IPS-18c (cell line): ENCODE measurements around the gene PDE4D.
"Not testable (repeated sequence)": the region's sequence is repeated elsewhere in the genome, so short reads cannot be mapped to it uniquely, and the experiment has no call there.

ENCODE experiments used
- H3K4me3 ChIP-seq: 2 replicates; pipeline ENCODE4 v1.7.0; 2013; ENCODE audit warnings: low read depth, mild to moderate bottlenecking, low read length, moderate library complexity; ENCODE audit not compliant: insufficient read depth
- H3K9me3 ChIP-seq: one replicate; pipeline ENCODE4 v1.6.1; 2013; ENCODE audit warnings: mild to moderate bottlenecking, low read length, moderate library complexity; ENCODE audit not compliant: control insufficient read depth, insufficient read depth

The PDE4D gene

GRCh38 chr5:59766427-59767210, 126.9 kb downstream of the PDE4D start:
- H3K9me3 ChIP-seq, result no peaks in the 10 kb centered on the region
- H3K4me3 ChIP-seq, result no peak overlapping the region

GRCh38 chr5:59765446-59765845, 128.1 kb downstream of the PDE4D start:
- Histone ChIP-seq H3K9me3 (no peaks in the 10 kb centered on the region), H3K4me3 (no peak overlapping the region)

GRCh38 chr5:59764361-59764760, 129.2 kb downstream of the PDE4D start:
- no peaks in the 10 kb centered on the region for H3K9me3 ChIP-seq
- no peak overlapping the region for H3K4me3 ChIP-seq

- Histone ChIP-seq H3K9me3 (no peaks in the 10 kb centered on the region), H3K4me3 (no peak overlapping the region)
Observed at GRCh38 chr5:59763541-59763940, 130.0 kb downstream of the PDE4D start.

GRCh38 chr5:59762232-59762631, 131.3 kb downstream of the PDE4D start:
- H3K4me3 ChIP-seq, H3K9me3 ChIP-seq: not testable (repeated sequence)

- H3K4me3 ChIP-seq, result no peak overlapping the region
- no peaks in the 10 kb centered on the region for H3K9me3 ChIP-seq
Observed at GRCh38 chr5:59760785-59761348, 132.7 kb downstream of the PDE4D start.

- Histone ChIP-seq H3K4me3 (no peak overlapping the region), H3K9me3 (no peaks in the 10 kb centered on the region)
Observed at GRCh38 chr5:59759600-59760351, 133.8 kb downstream of the PDE4D start.

- H3K9me3 ChIP-seq, result no peaks in the 10 kb centered on the region
- H3K4me3 ChIP-seq, result no peak overlapping the region
Observed at GRCh38 chr5:59758566-59758965, 135.0 kb downstream of the PDE4D start.

GRCh38 chr5:59757442-59757841, 136.1 kb downstream of the PDE4D start:
- no peaks in the 10 kb centered on the region for H3K9me3 ChIP-seq
- H3K4me3 ChIP-seq, result no peak overlapping the region

GRCh38 chr5:59756373-59757035, 137.0 kb downstream of the PDE4D start:
- Histone ChIP-seq H3K9me3 (no peaks in the 10 kb centered on the region), H3K4me3 (no peak overlapping the region)

- Histone ChIP-seq H3K9me3 (no peaks in the 10 kb centered on the region), H3K4me3 (no peak overlapping the region)
Observed at GRCh38 chr5:59755476-59755875, 138.1 kb downstream of the PDE4D start.

GRCh38 chr5:59753599-59753998, 139.9 kb downstream of the PDE4D start:
- Histone ChIP-seq H3K4me3 (no peak overlapping the region), H3K9me3 (no peaks in the 10 kb centered on the region)

- H3K4me3 ChIP-seq, result no peak overlapping the region
- no peaks in the 10 kb centered on the region for H3K9me3 ChIP-seq
Observed at GRCh38 chr5:59749782-59750520, 143.6 kb downstream of the PDE4D start.

- H3K4me3 ChIP-seq, H3K9me3 ChIP-seq: not testable (repeated sequence)
Observed at GRCh38 chr5:59748036-59748663, 145.4 kb downstream of the PDE4D start.

- Histone ChIP-seq H3K4me3 (no peak overlapping the region), H3K9me3 (no peaks in the 10 kb centered on the region)
Observed at GRCh38 chr5:59746241-59746765, 147.2 kb downstream of the PDE4D start.

GRCh38 chr5:59745415-59745863, 148.1 kb downstream of the PDE4D start:
- H3K4me3 ChIP-seq, result no peak overlapping the region
- no peaks in the 10 kb centered on the region for H3K9me3 ChIP-seq
